Measurements from ENCODE around the gene COL20A1.
"Not testable (repeated sequence)": the region's sequence is repeated elsewhere in the genome, so short reads cannot be mapped to it uniquely, and the experiment has no call there.

Gene COL20A1

GRCh38 chr20:63249891-63250290, 43.1 kb upstream of the COL20A1 start:
- no peak for DNase-seq (ENCODE audit: low read depth)
- H3K4me3 ChIP-seq (ENCODE audit: control insufficient read depth, low read depth, low read length): no peak overlapping the region
- TF ChIP-seq CTCF (conservative IDR thresholded peaks at IDR 0.05; ENCODE audit: control insufficient read depth, insufficient read depth, low read depth, low read length): no peak

DNA sequence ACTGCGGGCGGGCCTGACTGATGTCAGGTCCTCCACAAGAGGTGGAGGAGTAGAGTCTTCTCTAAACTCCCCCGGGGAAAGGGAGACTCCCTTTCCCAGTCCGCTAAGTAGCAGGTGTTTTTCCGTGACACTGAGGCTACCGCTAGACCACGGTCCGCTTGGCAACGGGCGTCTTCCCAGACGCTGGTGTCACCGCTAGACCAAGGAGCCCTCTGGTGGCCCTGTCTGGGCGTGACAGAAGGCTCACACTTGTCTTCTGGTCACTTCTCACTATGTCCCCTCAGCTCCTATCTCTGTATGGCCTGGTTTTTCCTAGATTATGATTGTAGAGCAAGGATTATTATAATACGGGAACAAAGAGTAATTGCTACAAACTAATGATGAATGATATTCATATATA, 41.6 kb upstream of the COL20A1 start:
- DNase-seq (ENCODE audit: low read depth): not testable (repeated sequence)

GRCh38 chr20:63252284-63252711, 40.7 kb upstream of the COL20A1 start:
- DNase-seq (ENCODE audit: low read depth): no peak
- H3K4me3 ChIP-seq (ENCODE audit: control insufficient read depth, low read depth, low read length): no peak overlapping the region
- no peak for TF ChIP-seq CTCF (conservative IDR thresholded peaks at IDR 0.05; ENCODE audit: control insufficient read depth, insufficient read depth, low read depth, low read length)

More for the DNA sequence above, 41.6 kb upstream of the COL20A1 start:
- H3K4me3 ChIP-seq (ENCODE audit: control insufficient read depth, low read depth, low read length): not testable (repeated sequence)

- DNase-seq (ENCODE audit: low read depth): no peak
- H3K4me3 ChIP-seq (ENCODE audit: control insufficient read depth, low read depth, low read length): no peak overlapping the region
- no peak for TF ChIP-seq CTCF (conservative IDR thresholded peaks at IDR 0.05; ENCODE audit: control insufficient read depth, insufficient read depth, low read depth, low read length)
Measured at GRCh38 chr20:63253065-63253437, 39.9 kb upstream of the COL20A1 start.

- no peak overlapping the region for H3K4me3 ChIP-seq (ENCODE audit: control insufficient read depth, low read depth, low read length)
- DNase-seq (ENCODE audit: low read depth): no peak
- TF ChIP-seq CTCF (conservative IDR thresholded peaks at IDR 0.05; ENCODE audit: control insufficient read depth, insufficient read depth, low read depth, low read length): no peak
Measured at GRCh38 chr20:63253438-63254231, 39.4 kb upstream of the COL20A1 start.

GRCh38 chr20:63254232-63254605, 38.8 kb upstream of the COL20A1 start, which contains the start of gene NKAIN4:
NKAIN4 (minus strand) TSS chr20:63254463; CDS start chr20:63254450, 13 bp downstream.
- no peak for TF ChIP-seq CTCF (conservative IDR thresholded peaks at IDR 0.05; ENCODE audit: control insufficient read depth, insufficient read depth, low read depth, low read length)
- H3K4me3 ChIP-seq (ENCODE audit: control insufficient read depth, low read depth, low read length): no peak within 1 kb of the TSS
- DNase-seq (ENCODE audit: low read depth): no peak

DNA sequence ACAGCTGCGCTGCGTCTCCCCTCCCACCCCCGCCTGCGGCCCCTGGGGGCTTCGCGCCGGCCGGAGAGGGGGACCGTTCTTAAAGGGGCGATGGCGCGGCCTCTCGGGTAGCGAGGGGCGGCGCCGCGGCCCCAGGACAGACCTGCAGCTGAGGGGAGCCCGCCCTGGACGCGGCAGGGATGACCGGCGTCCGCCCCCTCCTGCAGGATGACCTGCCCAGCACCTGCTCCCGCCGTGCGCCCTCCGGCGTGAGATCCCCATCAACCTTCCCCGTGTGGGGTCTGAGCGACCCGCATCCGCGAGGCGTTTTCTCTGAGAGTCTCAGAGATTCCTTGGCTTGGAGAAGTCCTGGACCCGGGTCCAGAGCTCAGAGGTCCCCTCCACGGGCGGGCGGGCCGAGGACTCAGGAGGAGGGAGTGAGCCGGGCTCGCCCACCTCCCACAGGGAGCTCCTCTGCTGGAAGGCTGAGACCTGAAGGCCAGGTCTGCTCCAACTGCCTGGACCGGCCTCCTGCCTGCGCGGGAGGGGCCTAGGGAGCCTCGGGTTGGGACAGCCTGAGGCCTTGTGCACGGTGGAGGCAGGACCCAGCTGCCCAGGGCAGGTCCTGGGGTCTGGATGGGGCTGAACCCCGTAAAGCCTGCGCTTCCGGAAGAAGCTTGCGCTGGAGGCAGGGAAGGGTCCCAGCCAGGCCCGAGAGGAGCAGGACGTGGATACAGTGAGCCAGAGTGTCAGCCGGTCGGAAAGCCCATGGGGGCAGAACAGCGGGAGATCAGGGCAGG, 38.2 kb upstream of the COL20A1 start:
- H3K4me3 ChIP-seq (ENCODE audit: control insufficient read depth, low read depth, low read length): no peak overlapping the region
- no peak for DNase-seq (ENCODE audit: low read depth)
- no peak for TF ChIP-seq CTCF (conservative IDR thresholded peaks at IDR 0.05; ENCODE audit: control insufficient read depth, insufficient read depth, low read depth, low read length)
